Panc1 (cell line): ENCODE data around the gene TNN. TPM values are rescaled to one million over a fixed set of nuclear protein-coding genes. Genes with fewer than 3 reads are reported as not detected.

ENCODE experiments used
- ATAC-seq: fragments of 200-7000 bp; cut with Tn5 transposase; 2 replicates; pipeline ENCODE4 v1.9.1; 2020; ENCODE audit warnings: mild to moderate bottlenecking, moderate library complexity
- BruUV-seq: library from RNA; stranded (reverse); fragments of 400-500 nt; replicated peaks from 2 replicates; lab custom pipeline; 2021; lab: Mats Ljungman, UMichigan
- CTCF ChIA-PET: fragments of 300-600 bp; sonication (Branson Sonifier 250); formaldehyde crosslinking; loops from one replicate; lab custom pipeline; 2022; ENCODE audit warnings: antibody characterized with exemption; lab: Charles Lee
- POLR2A ChIA-PET: fragments of 300-600 bp; sonication (Branson Sonifier 250); formaldehyde crosslinking; loops from one replicate; lab custom pipeline; 2022; ENCODE audit warnings: antibody characterized with exemption; lab: Charles Lee
- DNase-seq: peaks from one replicate; pipeline ENCODE4 v3.0.0-alpha.2; 2010; ENCODE audit warnings: low read depth, low spot score
- H3K27ac ChIP-seq: 2 replicates; pipeline ENCODE4 v1.5.1; 2011; ENCODE audit warnings: mild to moderate bottlenecking, low read length, inconsistent platforms
- H3K27me3 ChIP-seq: fragments of 200-500 bp; sonication (Bioruptor generic); 2 replicates; pipeline ENCODE4 v1.6.0; 2014; ENCODE audit warnings: low read length, inconsistent platforms; ENCODE audit not compliant: control insufficient read depth, insufficient read depth
- H3K36me3 ChIP-seq: fragments of 200-500 bp; sonication (Bioruptor generic); 2 replicates; pipeline ENCODE4 v1.5.1; 2014; ENCODE audit warnings: inconsistent platforms, mild to moderate bottlenecking, low read length, moderate library complexity; ENCODE audit not compliant: control insufficient read depth, insufficient read depth
- H3K4me1 ChIP-seq: 2 replicates; pipeline ENCODE4 v1.5.1; 2011; ENCODE audit warnings: inconsistent platforms, mild to moderate bottlenecking, low read length, moderate library complexity; ENCODE audit not compliant: control insufficient read depth, insufficient read depth
- H3K4me3 ChIP-seq, 2 experiments: 2 replicates each; pipeline ENCODE4 v1.5.1; 2011 to 2012; ENCODE audit warnings: low read depth in 2 of 2, low read length in 2 of 2, mild to moderate bottlenecking in 2 of 2, inconsistent platforms in 1 of 2, moderate library complexity in 1 of 2
- H3K9me3 ChIP-seq: fragments of 200-500 bp; sonication (Bioruptor generic); 2 replicates; pipeline ENCODE4 v1.5.1; 2014; ENCODE audit warnings: low read depth, mild to moderate bottlenecking, inconsistent platforms, low read length, moderate library complexity; ENCODE audit not compliant: control insufficient read depth, insufficient read depth
- CTCF ChIP-seq: fragments of 450-650 bp; IDR thresholded peaks from 2 replicates; pipeline ENCODE4 v1.5.1; 2017; ENCODE audit warnings: mild to moderate bottlenecking
- POLR2AphosphoS5 ChIP-seq: IDR thresholded peaks from 2 replicates; pipeline ENCODE4 v1.6.1; 2012; ENCODE audit warnings: mild to moderate bottlenecking, low read depth, low read length, moderate library complexity
- SIN3A ChIP-seq: IDR thresholded peaks from 2 replicates; pipeline ENCODE4 v1.6.1; 2012; ENCODE audit warnings: low read depth, mild to moderate bottlenecking, low read length, moderate library complexity, borderline replicate concordance; ENCODE audit not compliant: insufficient read depth
- TCF7L2 ChIP-seq: IDR thresholded peaks from 2 replicates; pipeline ENCODE4 v1.6.1; 2011; ENCODE audit warnings: mild to moderate bottlenecking, low read depth, low read length, inconsistent platforms
- in situ Hi-C: cut with HindIII; loops from 2 replicates; pipeline ENCODE4 v1.10.0; 2016; ENCODE audit warnings: low sequenced_read_pairs, low pct_unique_long_range_greater_than_20kb
- intact Hi-C: fragments of 100-400 bp; cut with micrococcal nuclease; formaldehyde crosslinking; loops from one replicate; pipeline ENCODE4 v1.10.0; 2022; ENCODE audit not compliant: unreplicated experiment
- total RNA-seq: library from RNA; stranded (reverse); gene quantifications from one replicate; pipeline ENCODE4 v1.2.1, GENCODE V29; 2021; ENCODE audit not compliant: unreplicated experiment
- TF ChIP-seq, protein P1 (sequence below), 2 experiments: IDR thresholded peaks; 2 replicates each; pipeline ENCODE4 v1.6.1; 2011 to 2012; ENCODE audit warnings: low read depth in 2 of 2, control low read depth in 1 of 2, low read length in 1 of 2, mild to moderate bottlenecking in 1 of 2, moderate library complexity in 1 of 2; ENCODE audit not compliant: insufficient read depth in 1 of 2

The TNN gene
- total RNA-seq, 1 experiment from 2014 or later = not detected

GRCh38 chr1:175034775-175035174, 32.9 kb upstream of the TNN start:
- in situ Hi-C loops (no loop called here), intact Hi-C loops (no loop called here)
- ChIA-PET CTCF (no interaction called here), POLR2A (no interaction called here)
- H3K9me3 ChIP-seq = no peaks in the 10 kb centered on the region
- H3K4me3 ChIP-seq = no peak overlapping the region
- peaks cover 11% of the 10 kb centered on the region for H3K27me3 ChIP-seq
- DNase-seq = no peak
- TF ChIP-seq POLR2AphosphoS5 = no peak
- TF ChIP-seq CTCF = no peak
- TF ChIP-seq, protein P1, sequence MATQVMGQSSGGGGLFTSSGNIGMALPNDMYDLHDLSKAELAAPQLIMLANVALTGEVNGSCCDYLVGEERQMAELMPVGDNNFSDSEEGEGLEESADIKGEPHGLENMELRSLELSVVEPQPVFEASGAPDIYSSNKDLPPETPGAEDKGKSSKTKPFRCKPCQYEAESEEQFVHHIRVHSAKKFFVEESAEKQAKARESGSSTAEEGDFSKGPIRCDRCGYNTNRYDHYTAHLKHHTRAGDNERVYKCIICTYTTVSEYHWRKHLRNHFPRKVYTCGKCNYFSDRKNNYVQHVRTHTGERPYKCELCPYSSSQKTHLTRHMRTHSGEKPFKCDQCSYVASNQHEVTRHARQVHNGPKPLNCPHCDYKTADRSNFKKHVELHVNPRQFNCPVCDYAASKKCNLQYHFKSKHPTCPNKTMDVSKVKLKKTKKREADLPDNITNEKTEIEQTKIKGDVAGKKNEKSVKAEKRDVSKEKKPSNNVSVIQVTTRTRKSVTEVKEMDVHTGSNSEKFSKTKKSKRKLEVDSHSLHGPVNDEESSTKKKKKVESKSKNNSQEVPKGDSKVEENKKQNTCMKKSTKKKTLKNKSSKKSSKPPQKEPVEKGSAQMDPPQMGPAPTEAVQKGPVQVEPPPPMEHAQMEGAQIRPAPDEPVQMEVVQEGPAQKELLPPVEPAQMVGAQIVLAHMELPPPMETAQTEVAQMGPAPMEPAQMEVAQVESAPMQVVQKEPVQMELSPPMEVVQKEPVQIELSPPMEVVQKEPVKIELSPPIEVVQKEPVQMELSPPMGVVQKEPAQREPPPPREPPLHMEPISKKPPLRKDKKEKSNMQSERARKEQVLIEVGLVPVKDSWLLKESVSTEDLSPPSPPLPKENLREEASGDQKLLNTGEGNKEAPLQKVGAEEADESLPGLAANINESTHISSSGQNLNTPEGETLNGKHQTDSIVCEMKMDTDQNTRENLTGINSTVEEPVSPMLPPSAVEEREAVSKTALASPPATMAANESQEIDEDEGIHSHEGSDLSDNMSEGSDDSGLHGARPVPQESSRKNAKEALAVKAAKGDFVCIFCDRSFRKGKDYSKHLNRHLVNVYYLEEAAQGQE (IDR thresholded peaks at IDR 0.05; ENCODE audit: insufficient read depth in 1 of 2, low read depth in 2 of 2, low read length in 1 of 2) = no peak
- no peak for TF ChIP-seq TCF7L2
- no peak for TF ChIP-seq SIN3A
- H3K36me3 ChIP-seq = no peaks in the 10 kb centered on the region
- H3K27ac ChIP-seq = no peak overlapping the region
- H3K4me1 ChIP-seq = no peaks in the 10 kb centered on the region
- no peak for ATAC-seq
- no TSS peak for BruUV-seq

GRCh38 chr1:175035865-175036264, 31.8 kb upstream of the TNN start:
- no peak overlapping the region for H3K27ac ChIP-seq
- ATAC-seq (no peak), DNase-seq (no peak)
- no peaks in the 10 kb centered on the region for H3K4me1 ChIP-seq
- POLR2A ChIA-PET = no interaction called here
- no TSS peak for BruUV-seq
- H3K4me3 ChIP-seq = no peak overlapping the region
- CTCF ChIA-PET = no interaction called here
- intact Hi-C loops (no loop called here), in situ Hi-C loops (no loop called here)
- no peaks in the 10 kb centered on the region for H3K36me3 ChIP-seq
- H3K9me3 ChIP-seq = no peaks in the 10 kb centered on the region
- TF ChIP-seq CTCF (no peak), TCF7L2 (no peak), SIN3A (no peak), POLR2AphosphoS5 (no peak)
- TF ChIP-seq, protein P1 (IDR thresholded peaks at IDR 0.05; ENCODE audit: insufficient read depth in 1 of 2, low read depth in 2 of 2, low read length in 1 of 2) = no peak
- peaks cover 11% of the 10 kb centered on the region for H3K27me3 ChIP-seq
